ENCODE data around the gene MICAL2.

The MICAL2 gene

GRCh38 chr11:12293486-12293885 is 183.1 kb downstream of the MICAL2 start:
- in situ Hi-C loops (cut with MboI; ENCODE audit: low sequenced_read_pairs): no loop called here

DNA sequence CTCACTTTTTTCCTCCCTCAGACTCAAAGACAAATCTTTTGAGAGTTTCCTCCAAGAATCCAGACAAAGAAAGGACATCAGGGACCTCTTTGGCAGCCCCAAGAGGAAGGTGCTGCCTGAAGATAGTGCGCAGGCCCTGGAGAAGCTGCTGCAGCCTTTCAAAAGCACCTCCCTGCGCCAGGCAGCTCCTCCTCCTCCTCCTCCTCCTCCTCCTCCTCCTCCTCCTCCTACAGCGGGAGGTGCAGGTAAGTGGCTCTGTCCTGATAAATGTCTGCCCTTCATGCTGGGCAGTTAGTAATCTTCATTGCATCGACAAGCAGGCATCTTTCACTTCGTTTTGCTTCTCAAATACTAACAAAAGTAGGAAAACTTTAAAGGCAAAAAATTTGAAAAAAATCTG is 184.2 kb downstream of the MICAL2 start:
- in situ Hi-C loops (cut with MboI; ENCODE audit: low sequenced_read_pairs): no loop called here

GRCh38 chr11:12295943-12296342 is 185.6 kb downstream of the MICAL2 start:
- in situ Hi-C loops (cut with MboI; ENCODE audit: low sequenced_read_pairs): no loop called here

DNA sequence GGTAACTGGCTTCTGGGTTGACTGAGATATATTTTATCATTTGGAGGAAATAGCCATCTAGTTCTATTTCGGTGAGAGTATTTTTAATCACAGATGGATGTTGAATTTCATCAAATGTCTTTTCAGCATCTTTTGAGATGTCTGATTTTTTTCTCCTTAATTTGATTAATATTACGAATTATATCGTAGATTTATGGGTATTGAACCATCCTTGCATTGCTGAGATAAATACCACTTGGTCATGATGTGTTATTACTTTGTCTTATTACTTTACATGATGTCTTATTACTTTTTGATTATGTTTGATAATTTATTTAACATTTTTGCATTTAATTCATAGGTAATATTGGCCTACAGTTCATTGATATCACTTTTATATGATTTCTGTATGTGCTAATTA is 188.2 kb downstream of the MICAL2 start:
- in situ Hi-C loops (cut with MboI; ENCODE audit: low sequenced_read_pairs): no loop called here

- in situ Hi-C loops (cut with MboI; ENCODE audit: low sequenced_read_pairs): no loop called here
Measured at GRCh38 chr11:12301379-12301778, 191.0 kb downstream of the MICAL2 start.

- in situ Hi-C loops (cut with MboI; ENCODE audit: low sequenced_read_pairs): no loop called here
Measured at GRCh38 chr11:12303421-12304149, 193.2 kb downstream of the MICAL2 start.

- in situ Hi-C loops (cut with MboI; ENCODE audit: low sequenced_read_pairs): no loop called here
Measured at GRCh38 chr11:12306830-12307229, 196.4 kb downstream of the MICAL2 start.

DNA sequence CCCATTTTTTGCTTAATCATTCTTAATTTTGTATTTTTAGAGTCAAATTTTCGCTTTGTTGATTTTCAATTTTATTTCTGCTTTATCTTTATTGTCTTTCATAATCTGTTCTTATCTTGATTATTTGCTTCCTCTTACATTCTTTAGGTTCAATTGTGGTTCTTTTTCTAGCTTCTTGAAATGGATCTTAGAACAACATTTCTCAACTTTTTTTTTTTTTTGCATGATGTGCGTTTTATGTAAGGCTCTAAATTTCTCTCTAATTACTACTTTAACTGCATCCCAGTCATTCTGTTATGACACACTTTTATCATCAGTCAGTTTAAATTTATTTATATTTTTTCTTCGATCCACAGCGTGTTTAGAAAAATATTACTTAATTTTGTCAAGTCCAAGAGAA is 201.7 kb downstream of the MICAL2 start:
- in situ Hi-C loops (cut with MboI; ENCODE audit: low sequenced_read_pairs): no loop called here

Data from HL-60/S4 treated with phorbol 12-myristate 13-acetate at 8.2 ng/mL for 4 days and 3 days (cell line).